Activated CD4-positive, alpha-beta T cell treated with anti-CD3 and anti-CD28 coated beads, Interleukin-2, amount 50 U/mL, for 16 hours (primary cell): ENCODE data around the gene PYDC1.
"Not testable (repeated sequence)": the region's sequence is repeated elsewhere in the genome, so short reads cannot be mapped to it uniquely, and the experiment has no call there.

Source experiments
- DNase-seq: peaks from one replicate; pipeline ENCODE4 v3.0.0-alpha.2; 2020

Gene PYDC1

DNA sequence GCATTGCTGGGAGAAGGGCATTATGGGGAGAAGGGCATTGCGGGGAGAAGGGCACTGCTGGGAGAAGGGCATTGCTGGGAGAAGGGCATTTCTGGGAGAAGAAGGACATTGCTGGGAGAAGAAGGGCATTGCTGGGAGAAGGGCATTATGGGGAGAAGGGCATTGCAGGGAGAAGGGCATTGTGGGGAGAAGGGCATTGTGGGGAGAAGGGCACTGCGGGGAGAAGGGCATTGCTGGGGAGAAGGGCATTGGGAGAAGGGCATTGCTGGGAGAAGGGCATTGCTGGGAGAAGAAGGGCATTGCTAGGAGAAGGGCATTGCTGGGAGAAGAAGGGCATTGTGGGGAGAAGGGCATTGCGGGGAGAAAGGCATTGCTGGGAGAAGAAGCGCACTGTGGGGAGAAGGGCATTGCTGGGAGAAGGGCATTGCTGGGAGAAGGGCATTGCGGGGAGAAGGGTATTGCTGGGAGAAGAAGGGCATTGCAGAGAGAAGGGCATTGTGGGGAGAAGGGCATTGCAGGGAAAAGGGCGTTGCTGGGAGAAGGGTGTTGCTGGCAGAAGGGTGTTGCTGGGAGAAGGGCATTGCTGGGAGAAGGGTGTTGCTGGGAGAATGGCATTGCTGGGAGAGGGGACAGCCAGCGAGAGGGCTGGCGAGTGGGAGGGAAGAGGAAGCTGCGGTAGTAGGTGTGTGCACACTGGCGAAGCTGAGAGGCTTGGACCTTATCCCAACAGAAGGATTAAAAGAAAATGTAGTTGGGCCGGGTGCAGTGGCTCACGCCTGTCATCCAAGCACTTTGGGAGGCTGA, 4.6 kb upstream of the PYDC1 start:
- DNase-seq = no peak

DNA sequence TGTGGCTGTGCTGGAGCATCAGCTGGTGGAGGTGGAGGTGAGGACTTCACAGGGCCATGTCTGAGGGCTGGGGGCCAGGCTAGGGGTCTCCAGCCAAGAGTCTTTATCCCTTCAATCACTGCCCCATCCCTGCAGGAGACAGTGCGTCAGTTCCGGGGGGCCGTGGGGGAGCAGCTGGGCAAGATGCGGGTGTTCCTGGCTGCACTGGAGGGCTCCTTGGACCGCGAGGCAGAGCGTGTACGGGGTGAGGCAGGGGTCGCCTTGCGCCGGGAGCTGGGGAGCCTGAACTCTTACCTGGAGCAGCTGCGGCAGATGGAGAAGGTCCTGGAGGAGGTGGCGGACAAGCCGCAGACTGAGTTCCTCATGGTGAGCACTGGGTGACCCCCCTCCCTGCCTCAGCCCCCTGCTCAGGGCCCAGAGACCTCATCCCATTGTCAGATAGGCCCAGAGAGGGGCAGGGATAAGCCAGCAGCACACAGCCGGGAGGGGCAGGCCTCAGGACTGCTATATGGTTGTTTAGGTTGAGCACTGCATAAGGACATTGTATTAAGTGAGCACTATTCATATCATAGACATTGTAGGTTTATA, 2.3 kb upstream of the PYDC1 start:
- no peak for DNase-seq

DNA sequence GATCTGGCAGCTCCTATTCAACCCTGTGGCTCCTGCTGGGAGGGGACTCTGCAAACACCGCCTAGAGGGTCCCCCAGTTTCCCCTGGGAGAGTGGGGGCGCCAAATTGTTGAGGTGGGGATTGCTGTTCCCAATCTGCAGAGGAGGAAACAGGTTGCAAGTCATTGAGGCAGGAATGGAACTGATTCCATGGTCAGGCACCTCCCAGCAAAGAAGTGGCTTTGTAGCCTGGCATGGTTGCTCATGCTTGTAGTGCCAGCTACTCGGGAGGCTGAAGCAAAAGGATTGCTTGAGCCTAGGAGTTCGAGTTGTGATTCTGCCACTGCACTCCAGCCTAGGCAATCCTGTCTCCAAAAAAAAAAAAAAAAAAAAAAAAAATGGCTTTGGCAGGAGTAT, 198 bp upstream of the PYDC1 start:
- DNase-seq = no peak

- no peak for DNase-seq
Observed at GRCh38 chr16:31215287-31216162, 1.4 kb downstream of the PYDC1 start.

GRCh38 chr16:31214708-31215286, 2.1 kb downstream of the PYDC1 start:
- DNase-seq = no peak

- no peak for DNase-seq
Observed at GRCh38 chr16:31213877-31214707, 2.8 kb downstream of the PYDC1 start, which contains the start of gene TRIM72. TRIM72 (plus strand) TSS chr16:31214119; CDS start chr16:31214739, 620 bp downstream.

DNA sequence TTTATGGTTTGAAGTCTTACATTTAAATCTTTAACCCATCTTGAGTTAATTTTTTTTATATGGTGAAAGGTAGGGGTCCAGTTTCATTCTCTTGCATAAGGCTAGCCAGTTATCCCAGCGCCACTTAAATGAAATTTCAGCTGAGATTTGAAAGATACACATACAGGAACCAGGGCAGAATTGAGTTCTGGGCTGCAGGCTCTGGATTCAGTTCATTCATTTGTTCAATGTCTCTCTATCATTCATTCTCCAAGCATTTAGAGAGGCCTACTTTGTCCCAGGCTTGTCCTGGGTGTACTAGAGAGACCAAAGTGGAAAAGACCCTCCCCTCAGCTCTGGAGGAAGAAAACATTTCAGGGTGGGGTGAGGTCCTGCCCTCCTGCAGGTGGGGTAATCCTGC, 3.6 kb downstream of the PYDC1 start:
- no peak for DNase-seq

GRCh38 chr16:31206776-31207175, 10.2 kb downstream of the PYDC1 start:
- no peak for DNase-seq

GRCh38 chr16:31204871-31205666, 11.9 kb downstream of the PYDC1 start:
- DNase-seq = no peak

DNA sequence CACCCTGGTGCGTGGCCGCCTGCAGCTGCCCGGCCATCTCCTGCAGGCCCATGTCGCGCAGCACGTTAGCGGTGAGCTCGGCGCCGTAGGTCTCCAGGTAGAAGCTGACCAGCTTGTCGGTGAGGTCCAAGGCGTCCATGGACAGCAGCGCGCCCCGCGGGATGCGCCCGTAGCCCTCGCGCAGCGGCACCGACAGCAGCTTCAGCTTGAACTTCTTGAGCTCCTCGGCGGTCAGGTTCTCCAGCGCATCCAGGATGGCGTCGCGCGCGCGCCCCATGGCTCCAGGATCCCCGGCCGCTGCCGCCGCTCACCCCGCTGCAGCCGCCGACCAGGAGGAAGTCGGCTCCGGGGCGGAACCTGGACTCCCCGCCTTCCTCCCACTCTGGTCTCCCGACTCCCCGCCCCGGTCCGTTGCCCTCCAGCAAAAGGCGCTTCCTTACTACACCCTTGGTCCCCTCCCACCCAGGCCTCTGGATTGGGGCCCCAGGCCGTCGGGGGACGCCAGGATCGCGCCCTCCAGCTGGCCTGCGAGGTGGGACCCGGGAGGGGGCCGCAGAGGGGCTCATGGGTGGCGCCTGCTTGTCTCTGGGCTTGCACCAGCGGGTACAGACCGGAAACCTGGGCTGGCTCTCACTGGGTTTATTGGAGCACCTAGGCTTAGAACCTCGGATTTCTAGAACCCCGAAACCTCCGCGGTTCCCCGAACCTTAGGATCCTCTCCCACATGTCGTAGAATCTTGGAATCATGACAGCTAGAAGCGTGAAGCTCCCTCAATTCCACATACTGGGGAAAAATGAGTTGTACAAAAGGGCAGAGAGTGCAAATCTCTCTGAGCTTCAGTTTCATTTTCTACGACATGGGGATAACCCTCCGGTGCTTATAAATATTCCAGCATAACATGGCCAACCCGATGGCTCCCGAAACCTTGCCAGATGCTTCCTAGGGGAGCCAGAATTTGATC, 14.2 kb downstream of the PYDC1 start, which contains the start of gene PYCARD:
Gene PYCARD (minus strand): TSS at position 347 of the 962 bp plus-strand sequence. CDS start 70 bp downstream, at position 277.
- no peak for DNase-seq

DNA sequence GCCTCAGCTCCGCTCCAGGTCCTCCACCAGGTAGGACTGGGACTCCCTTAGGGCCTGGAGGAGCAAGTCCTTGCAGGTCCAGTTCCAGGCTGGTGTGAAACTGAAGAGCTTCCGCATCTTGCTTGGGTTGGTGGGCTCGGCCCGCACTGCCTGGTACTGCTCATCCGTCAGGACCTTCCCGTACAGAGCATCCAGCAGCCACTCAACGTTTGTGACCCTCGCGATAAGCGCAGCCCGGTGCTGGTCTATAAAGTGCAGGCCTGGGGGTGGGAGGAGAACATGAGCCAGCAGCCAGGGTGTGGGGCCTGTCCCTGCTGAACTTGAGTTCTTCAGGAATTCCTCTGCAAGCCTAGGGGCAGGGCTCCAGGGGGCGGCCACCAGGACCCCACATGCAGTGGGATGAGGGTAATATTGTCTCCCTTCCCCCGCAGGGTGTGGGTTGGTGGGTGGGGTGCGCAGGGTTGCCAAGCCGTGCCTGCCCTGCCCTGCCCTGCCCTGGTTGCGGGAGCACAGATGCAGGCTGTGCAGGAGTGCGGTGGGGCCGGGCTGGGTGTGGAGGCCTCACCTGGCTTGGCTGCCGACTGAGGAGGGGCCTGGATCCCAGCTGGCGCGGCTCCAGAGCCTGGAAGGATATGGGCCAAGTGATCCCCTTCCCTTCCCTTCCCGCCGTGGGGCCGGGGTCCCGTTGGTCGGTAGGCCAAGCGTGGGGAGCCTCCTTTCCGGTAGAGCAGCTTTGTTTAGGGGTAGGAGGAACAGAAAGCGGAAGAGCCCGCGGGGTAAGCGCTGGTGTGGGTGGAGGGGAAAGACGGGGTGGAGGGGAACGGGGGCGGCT, 15.1 kb downstream of the PYDC1 start:
- DNase-seq = peak; percentile 42

DNA sequence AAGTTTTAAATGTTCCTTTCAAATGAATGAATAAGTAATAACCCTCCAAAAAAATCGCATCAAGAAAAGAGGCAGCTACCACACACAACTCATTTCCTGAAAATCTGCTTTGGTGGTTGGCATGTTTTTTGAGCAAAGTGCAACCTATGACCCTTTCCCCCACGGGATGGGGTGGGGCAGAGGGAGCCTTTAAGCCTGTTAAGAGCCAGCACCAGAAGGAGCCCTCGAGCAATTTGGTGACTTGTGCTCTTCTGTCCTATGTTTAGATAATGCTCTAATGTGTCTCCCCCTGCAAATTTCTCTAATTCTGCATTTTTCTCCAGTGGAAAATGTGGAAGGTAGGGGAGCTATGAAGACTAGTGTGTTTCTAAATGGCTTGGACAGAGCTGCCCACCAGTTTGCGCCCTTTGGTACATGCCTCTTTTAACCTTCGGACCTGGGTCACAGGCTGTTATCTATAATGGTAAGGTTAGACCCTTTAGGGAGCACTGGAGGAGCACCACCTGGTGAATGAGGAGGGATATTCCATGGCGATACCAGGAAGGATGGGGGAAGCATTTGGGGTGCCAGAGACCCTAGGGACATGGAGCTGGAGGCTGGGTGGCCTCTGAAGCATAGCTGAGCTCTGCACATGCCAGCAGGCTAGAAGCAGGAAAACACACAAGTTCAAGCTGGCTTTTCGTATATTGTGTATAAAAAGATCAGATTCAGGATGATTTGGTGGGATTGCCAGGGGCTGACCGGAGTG, 15.9 kb downstream of the PYDC1 start:
- peak; percentile 60 for DNase-seq

DNA sequence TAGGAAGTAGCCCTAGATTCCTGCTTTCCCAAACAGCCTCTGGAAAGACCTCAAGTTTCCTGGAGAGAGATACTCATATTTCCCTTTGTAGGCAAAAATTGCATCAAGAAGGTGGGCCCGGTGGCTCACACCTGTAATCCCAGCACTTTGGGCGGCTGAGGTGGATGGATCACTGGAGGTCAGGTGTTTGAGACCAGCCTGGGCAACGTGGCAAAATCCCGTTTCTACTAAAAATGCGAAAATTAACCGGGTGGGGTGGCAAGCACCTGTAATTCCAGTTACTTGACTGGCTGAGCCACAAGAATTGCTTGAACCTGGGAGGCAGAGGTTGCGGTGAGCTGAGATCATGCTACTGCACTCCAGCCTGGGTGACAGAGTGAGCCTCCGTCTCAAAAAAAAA, 16.8 kb downstream of the PYDC1 start:
- not testable (repeated sequence) for DNase-seq

DNA sequence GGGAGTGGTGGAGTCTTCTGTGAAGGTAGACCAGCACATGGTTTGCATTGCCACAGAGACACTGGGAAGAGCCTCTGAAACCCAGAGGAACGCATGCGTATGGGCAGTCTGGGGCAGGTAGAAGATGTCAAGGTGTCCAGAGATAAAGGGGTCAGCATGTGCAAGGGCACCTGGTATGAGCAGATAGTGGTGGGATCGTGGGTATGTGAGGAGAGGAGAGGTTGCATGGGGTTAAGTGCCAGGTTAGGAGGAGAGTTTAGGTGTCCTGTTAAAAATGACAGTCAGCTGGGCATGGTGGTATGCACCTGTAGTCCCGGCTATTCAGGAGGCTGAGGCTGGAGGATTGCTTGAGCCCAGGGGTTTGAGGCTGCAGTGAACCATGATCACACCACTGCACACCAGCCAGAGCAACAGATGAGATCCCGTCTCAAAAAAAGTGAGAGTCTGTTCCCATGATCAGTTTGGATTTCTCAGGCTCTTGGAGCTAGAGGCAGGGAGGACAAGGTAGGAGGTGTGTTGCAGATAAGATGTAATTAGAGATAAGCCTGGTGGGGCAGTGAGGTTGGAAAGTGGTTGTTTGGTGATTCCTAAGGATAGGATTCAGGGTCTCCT, 17.4 kb downstream of the PYDC1 start:
- DNase-seq = no peak

GRCh38 chr16:31198207-31198882, 18.6 kb downstream of the PYDC1 start:
- DNase-seq = no peak

- DNase-seq = no peak
Observed at GRCh38 chr16:31196324-31197088, 20.4 kb downstream of the PYDC1 start.
